ENCODE data around the gene MAP6.

DNA sequence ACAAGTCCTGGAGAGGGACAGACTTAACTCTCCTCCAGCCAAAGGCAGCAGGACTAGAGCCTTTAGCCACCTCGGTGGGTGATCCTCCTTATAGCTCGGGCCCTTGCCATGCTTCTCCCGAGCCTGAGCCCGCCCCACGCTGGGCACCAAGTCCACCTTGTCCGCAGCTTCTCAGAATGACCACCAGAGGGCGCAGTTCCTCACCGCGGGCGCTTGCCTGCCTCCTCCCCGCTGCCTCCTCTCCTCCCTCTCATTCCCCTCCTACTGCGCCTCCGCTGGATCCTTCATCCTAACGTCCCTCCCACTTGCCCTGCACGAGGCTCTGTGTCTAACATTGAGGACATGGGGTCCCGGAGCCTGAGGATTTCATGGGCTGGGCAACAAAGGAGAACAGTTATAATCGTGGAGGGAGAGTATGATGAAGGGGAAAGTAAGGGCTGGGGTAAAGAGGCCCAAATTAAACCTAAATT lies 37.5 kb upstream of the MAP6 start:
- TF ChIP-seq IRF1 (CRISPR knock-in tag; IDR thresholded peaks at IDR 0.05; ENCODE audit: low read depth), result no peak
- no peak for TF ChIP-seq CEBPB (IDR thresholded peaks at IDR 0.05; ENCODE audit: borderline replicate concordance, low read depth, low read length)
- no peak for TF ChIP-seq ELF1 (CRISPR knock-in tag; IDR thresholded peaks at IDR 0.05)
